BJ (cell line): ENCODE data around the gene DLK2. TPM values are rescaled to one million over a fixed set of nuclear protein-coding genes. Genes with fewer than 3 reads are reported as not detected.

ENCODE experiments used
- CTCF ChIA-PET: fragments of 350-600 bp; formaldehyde crosslinking; extraction: SDS; loops from one replicate; lab custom pipeline; 2021; ENCODE audit warnings: antibody characterized with exemption, inconsistent platforms; lab: Yijun Ruan, JAX
- POLR2A ChIA-PET: fragments of 300-600 bp; sonication (Branson Sonifier 250); formaldehyde crosslinking; extraction: SDS; loops from one replicate; lab custom pipeline; 2021; ENCODE audit warnings: antibody characterized with exemption; lab: Charles Lee
- DNase-seq: peaks from one replicate; pipeline ENCODE4 v3.0.0-alpha.2; 2011; ENCODE audit warnings: low read depth
- H3K27me3 ChIP-seq: 2 replicates; pipeline ENCODE4 v1.6.0; 2011; ENCODE audit warnings: low read length; ENCODE audit not compliant: control insufficient read depth, insufficient read depth
- H3K36me3 ChIP-seq: 2 replicates; pipeline ENCODE4 v1.5.1; 2011; ENCODE audit warnings: low read length; ENCODE audit not compliant: control insufficient read depth, insufficient read depth
- H3K4me3 ChIP-seq: 2 replicates; pipeline ENCODE4 v1.5.1; 2011; ENCODE audit warnings: low read depth, mild to moderate bottlenecking, control low read depth, low read length
- CTCF ChIP-seq: IDR thresholded peaks from 2 replicates; pipeline ENCODE4 v1.5.1; 2011; ENCODE audit warnings: low read depth, mild to moderate bottlenecking, control low read depth, inconsistent platforms, low read length, moderate library complexity; ENCODE audit not compliant: insufficient read depth
- polyA plus RNA-seq: library from polyadenylated mRNA; depleted of rRNA; stranded (reverse); fragments of >200 nt; gene quantifications from 2 replicates; pipeline ENCODE4 v1.2.3, GENCODE V29; 2011; rRNA removed
- small RNA-seq: library from RNA; depleted of rRNA; stranded (forward); fragments of <200 nt; gene quantifications from one replicate; pipeline ENCODE3, GENCODE V24; 2012; ENCODE audit warnings: low replicate concordance, low read depth; ENCODE audit not compliant: insufficient read length

DLK2 gene
- polyA plus RNA-seq, 1 experiment, result 4.8 TPM

DNA sequence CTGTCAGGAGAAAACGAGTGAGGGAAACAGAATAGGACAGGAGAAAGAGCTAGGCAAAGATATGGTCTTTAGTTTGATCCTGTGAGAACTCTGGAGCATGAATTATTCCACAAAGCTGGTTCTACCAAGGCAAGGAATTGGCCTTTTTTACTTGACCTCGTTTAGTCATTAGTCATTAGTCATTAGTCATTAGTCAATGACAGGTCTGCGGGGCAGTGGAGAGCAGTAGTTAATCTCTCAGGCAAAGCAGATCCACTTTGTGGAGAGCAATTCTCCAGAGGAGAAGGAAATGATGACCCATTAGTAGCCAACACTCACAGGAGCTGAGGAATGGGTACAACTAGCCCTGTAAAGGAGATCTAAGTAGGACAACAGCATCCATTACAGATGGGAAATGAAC, 50.0 kb downstream of the DLK2 start:
- ChIA-PET POLR2A (no interaction called here), CTCF (no interaction called here)
- DNase-seq, result no peak
- H3K4me3 ChIP-seq, result no peak overlapping the region
- H3K27me3 ChIP-seq, result peaks cover 3% of the 10 kb centered on the region
- H3K36me3 ChIP-seq, result no peaks in the 10 kb centered on the region
- TF ChIP-seq CTCF, result no peak

DNA sequence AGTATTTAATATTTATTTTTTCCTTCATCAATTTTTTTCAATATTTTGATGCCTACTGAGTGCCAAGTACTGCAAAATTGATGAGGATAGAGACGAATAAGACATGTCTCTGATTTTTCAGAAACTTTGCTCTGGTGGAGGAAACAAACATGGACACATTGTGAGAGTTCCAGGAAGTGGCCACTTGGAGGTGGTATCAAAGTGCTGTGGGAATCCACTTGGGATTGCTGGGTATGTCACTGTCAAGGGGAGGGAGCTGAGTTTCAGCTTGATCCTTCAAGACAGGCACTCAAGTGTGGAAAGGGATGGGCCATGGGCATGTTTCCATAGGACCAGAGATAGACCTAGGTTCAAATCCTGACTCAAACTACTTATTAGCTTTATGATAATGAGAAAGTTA, 52.5 kb downstream of the DLK2 start:
- DNase-seq, result no peak
- no peak overlapping the region for H3K4me3 ChIP-seq
- POLR2A ChIA-PET, result no interaction called here
- CTCF ChIA-PET, result interaction anchor here (0.6 to 1.4 kb wide), 5 partner anchors 10 to 104 kb away, joined by 3 to 4 read pairs (median 3); no protein-coding TSS in a partner anchor
- H3K36me3 ChIP-seq, result no peaks in the 10 kb centered on the region
- 0 out of 2 replicates have a peak, but pooled peaks have one; percentile 8 for TF ChIP-seq CTCF
- peaks cover 6% of the 10 kb centered on the region for H3K27me3 ChIP-seq

GRCh38 chr6:43401730-43402129, 53.6 kb downstream of the DLK2 start:
- no peak for DNase-seq
- Histone ChIP-seq H3K36me3 (no peaks in the 10 kb centered on the region), H3K4me3 (no peak overlapping the region), H3K27me3 (peaks cover 6% of the 10 kb centered on the region)
- ChIA-PET POLR2A (no interaction called here), CTCF (interaction anchor here (1.4 kb wide), 1 partner anchor 11 kb away, joined by 4 read pairs; no protein-coding TSS in a partner anchor)
- TF ChIP-seq CTCF, result no peak

Small RNAs within 50 kb of the gene (small RNA-seq; reads per million reads assigned to genes)
- gene MIR6780B, result not detected
- gene RNU6-1113P, result not detected

Other genes starting within 250 kb of the DLK2 start
- gene DNPH1, start 226.1 kb downstream of the DLK2 start, polyA plus RNA-seq, result 48.6 and 63.9 TPM in 2 replicates
- gene TTBK1, start 212.1 kb downstream of the DLK2 start, polyA plus RNA-seq, result 0.01 TPM in 1 of 2 replicates, not detected in the other
- not detected in 2 replicates for gene SLC22A7, start 157.3 kb downstream of the DLK2 start, polyA plus RNA-seq
- gene CRIP3, start 146.7 kb downstream of the DLK2 start, polyA plus RNA-seq, result not detected in 2 replicates
- gene ZNF318, start 85.9 kb downstream of the DLK2 start, polyA plus RNA-seq, result 10.3 and 11.5 TPM in 2 replicates
- gene ABCC10, start 28.0 kb downstream of the DLK2 start, polyA plus RNA-seq, result 10.6 and 27.8 TPM in 2 replicates
- gene TJAP1, start 22.0 kb upstream of the DLK2 start, polyA plus RNA-seq, result 17.5 and 29.0 TPM in 2 replicates
- gene LRRC73, start 54.8 kb upstream of the DLK2 start, polyA plus RNA-seq, result 0.15 and 0.33 TPM in 2 replicates
- gene YIPF3, start 61.4 kb upstream of the DLK2 start, polyA plus RNA-seq, result 291 and 355 TPM in 2 replicates
- 37.5 and 41.5 TPM in 2 replicates for gene POLR1C, start 61.5 kb upstream of the DLK2 start, polyA plus RNA-seq
- gene XPO5, start 120.5 kb upstream of the DLK2 start, polyA plus RNA-seq, result 28.0 and 37.7 TPM in 2 replicates
- 19.6 and 26.8 TPM in 2 replicates for gene POLH, start 120.6 kb upstream of the DLK2 start, polyA plus RNA-seq
- gene GTPBP2, start 173.7 kb upstream of the DLK2 start, polyA plus RNA-seq, result 107 and 148 TPM in 2 replicates
- 37.7 and 39.3 TPM in 2 replicates for gene MAD2L1BP, start 180.3 kb upstream of the DLK2 start, polyA plus RNA-seq
- gene RSPH9, start 189.5 kb upstream of the DLK2 start, polyA plus RNA-seq, result 0.65 and 0.77 TPM in 2 replicates
- gene MRPS18A, start 232.2 kb upstream of the DLK2 start, polyA plus RNA-seq, result 57.4 and 75.0 TPM in 2 replicates